Stimulated activated CD8-positive, alpha-beta memory T cell treated with anti-CD3 and anti-CD28 coated beads, Interleukin-7, amount 100 ng/mL, for 24 hours (primary cell): Measurements from ENCODE around the gene DYRK2.

Experiments used
- DNase-seq: peaks from one replicate; pipeline ENCODE4 v3.0.0-alpha.2; 2020; ENCODE audit warnings: low read depth

DYRK2 gene

GRCh38 chr12:67646775-67647174 is 1.8 kb upstream of the DYRK2 start:
- DNase-seq: no peak

DNA sequence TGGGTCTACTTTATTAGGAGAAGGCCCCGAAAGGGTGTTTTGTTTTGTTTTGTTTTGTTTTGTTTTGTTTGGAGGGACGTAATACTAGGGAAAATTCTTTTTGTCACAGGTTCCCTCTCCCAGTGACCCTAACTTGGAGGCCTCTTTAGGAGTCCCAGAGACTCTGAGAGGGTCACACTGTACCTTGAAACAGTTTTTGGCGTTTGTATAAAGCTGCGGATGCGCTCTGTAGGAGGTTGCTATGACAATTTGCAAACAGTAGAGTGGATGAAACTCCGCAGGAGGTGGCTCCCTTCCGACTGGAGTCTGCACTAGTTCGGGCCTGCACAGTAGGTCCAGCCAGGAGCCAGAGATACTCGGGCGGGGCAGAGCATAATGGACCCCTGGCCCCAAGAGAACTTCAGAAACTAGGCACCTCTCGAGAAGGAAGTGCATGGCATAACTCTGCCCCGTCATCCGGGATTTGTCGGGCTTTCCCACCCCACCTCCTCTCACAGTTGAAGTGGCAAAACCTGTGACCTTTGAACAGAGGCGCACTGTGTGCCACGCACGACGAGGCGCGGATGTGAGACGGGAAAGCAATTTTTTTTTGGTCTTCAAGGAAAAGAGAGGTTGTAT is 1.3 kb upstream of the DYRK2 start:
- no peak for DNase-seq

DNA sequence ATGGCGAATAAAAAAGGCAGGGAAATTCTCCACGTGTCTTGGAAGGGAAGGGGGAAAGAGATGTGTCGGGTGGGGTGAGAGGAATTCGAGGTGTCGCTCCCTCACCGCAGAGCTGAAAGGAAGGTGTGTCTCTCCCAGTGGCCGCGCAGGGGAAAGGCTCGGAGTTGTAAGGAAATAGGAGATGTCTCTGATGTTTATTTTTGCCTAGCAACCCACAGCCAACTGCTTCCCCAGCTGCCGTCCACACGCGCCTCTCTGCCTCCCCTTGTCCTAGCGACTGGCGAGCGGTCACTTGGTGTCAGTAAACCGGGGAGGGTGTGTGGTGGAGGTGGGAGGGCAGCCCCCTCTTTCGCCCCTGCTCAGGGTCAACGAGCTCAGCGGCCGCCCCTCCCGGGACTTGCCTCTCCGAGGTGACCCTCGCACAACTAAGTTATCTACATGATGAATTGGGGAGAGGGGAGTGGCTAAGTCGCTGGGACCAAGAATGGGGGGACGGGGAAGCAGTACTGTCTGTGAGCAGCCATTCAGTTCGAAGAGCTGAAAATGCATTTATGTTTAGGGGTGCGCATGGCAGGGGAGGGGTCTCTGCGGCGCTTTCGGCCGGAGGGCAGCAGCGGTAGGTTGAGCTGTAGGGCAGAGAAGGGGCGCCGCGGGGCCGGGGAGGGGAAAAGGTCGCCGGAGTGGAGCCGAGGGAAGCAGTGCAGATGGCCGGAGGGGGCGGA is 585 bp upstream of the DYRK2 start:
- no peak for DNase-seq

DNA sequence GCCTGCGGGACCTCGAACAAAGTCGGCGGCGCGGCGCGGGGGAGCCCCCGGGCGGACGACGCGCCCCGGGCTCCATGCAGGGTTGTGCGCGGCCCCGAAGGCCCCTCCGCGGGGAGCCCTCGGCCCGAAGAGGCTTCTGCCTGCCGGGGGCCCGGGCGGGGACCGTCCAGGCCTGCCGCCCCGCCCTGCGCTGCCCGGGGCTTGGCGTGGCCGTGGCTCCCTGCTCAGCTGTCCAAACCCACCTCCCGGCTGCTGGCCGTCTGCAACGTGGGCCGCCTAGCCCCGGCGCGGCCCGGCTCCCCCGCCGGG is 670 bp downstream of the DYRK2 start:
- DNase-seq: no peak

GRCh38 chr12:67649570-67650387 is 1.2 kb downstream of the DYRK2 start:
- DNase-seq: no peak

DNA sequence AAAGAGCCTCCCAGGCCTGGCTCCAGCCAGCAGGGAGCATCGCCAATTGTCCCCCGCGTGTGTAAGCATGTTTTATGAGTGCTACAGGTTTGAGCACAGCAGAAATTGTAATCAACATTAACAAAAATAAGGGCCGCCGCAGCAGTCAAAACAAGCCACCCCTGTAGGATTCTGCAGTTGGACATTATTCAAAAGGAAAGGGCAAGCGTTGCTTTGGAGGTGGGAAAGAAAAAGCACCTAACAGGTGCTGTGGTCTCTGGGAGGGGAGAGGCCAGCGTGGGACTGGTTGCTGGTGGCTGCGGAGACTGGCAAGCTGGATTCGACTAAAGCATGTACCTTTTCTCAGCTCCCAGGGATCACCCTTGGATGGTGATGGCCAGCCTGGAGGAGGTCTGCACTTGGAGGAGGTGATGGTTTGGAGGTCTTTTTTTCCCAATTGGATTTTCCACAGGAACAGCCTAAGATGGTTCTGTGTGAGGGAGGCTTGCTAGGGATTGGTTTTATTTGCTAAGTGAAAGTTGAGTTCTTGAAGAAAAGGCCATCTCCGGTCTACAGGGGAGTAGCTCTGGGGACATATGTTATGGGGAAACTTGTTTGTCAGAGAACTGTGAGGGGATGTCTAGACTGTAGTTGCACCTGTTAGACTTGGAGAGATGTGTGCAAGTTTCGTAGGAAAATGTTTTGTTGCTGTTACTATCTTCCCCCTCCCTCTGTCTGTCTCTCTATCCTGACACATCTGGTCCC is 2.0 kb downstream of the DYRK2 start:
- DNase-seq: no peak

DNA sequence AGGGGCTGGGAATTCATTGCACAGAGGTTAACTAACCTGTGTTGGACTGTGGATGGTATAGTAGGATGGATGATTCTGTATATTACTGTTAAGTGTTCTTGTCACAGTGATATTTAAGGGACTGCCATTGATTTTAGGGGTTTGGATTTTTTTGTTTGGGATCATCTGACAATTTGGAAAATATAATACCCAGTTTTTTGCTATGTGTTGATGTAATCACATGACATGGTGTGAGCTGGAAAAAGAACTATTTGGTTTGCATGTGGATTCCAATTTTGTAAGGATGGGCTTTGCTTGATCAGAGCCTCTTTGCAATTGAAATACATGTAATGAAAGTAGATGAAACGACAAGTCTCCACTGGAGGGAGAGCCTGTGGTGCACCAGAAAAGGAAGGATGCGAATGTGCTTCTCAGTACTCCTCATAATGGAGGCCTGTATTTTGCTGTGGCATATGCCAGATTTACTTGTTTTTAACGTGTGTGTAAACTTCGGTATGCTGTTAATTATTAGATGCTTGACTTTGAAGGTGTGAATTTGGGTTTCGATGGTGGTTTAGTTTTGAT is 2.7 kb downstream of the DYRK2 start:
- DNase-seq: no peak

- DNase-seq: no peak
Measured at GRCh38 chr12:67655829-67656228, 7.3 kb downstream of the DYRK2 start.

DNA sequence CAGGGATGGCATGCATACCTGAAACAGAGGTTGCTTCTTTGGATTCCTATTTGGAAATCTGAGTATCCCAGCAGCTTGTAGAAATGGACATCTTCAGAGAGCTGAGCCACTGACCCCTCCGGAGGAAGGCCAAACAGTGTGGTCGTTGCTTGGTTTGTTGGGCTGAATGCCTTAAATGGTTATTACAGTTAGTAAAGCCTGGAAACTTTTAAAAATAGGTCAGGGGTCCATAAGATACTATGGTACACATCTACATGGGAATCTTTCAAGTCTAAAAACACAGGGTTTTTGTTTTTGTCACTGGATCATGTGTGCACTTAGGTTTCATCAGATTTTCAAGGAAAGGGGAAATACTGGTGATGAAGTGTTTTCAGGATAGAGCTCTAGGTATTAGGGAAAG is 7.7 kb downstream of the DYRK2 start:
- DNase-seq: no peak

DNA sequence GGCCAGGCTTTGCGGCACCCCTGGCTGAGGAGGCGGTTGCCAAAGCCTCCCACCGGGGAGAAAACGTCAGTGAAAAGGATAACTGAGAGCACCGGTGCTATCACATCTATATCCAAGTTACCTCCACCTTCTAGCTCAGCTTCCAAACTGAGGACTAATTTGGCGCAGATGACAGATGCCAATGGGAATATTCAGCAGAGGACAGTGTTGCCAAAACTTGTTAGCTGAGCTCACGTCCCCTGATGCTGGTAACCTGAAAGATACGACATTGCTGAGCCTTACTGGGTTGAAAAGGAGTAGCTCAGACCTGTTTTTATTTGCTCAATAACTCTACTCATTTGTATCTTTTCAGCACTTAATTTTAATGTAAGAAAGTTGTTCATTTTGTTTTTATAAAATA is 9.9 kb downstream of the DYRK2 start:
- DNase-seq: no peak

GRCh38 chr12:67659292-67659691 is 10.7 kb downstream of the DYRK2 start:
- DNase-seq: no peak

DNA sequence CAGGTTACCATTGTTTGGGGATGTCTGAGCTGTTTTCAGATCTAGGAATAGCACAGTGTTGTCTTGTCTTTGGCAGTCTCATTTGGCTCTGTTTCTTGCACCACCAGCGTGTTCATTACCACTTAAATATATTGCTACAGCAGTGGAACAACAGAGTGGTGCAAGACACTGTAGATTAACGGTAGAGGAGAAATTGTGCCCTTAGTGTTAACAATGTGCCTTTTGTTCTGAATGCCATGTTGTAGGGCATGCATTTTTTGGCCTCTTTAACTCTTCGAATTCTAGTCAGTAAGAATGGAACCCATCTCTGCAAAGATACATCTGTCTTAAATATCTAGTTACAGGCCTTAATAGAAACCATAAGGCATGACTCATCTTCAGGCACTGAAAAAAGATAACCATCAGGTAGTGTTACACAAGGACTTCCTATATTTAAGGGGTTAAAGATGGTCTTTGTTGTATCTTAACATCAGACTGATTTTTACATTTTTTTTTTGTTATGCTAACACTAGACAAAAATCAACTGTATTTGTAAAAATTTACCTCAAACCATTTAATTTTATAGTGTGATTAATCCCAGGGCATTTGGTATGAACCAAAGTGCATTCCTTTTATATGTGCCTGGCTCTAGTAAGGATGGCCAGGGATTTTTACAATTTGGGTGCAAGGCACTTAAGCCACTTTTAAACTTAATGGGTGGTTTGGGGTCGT is 12.9 kb downstream of the DYRK2 start:
- DNase-seq: no peak

DNA sequence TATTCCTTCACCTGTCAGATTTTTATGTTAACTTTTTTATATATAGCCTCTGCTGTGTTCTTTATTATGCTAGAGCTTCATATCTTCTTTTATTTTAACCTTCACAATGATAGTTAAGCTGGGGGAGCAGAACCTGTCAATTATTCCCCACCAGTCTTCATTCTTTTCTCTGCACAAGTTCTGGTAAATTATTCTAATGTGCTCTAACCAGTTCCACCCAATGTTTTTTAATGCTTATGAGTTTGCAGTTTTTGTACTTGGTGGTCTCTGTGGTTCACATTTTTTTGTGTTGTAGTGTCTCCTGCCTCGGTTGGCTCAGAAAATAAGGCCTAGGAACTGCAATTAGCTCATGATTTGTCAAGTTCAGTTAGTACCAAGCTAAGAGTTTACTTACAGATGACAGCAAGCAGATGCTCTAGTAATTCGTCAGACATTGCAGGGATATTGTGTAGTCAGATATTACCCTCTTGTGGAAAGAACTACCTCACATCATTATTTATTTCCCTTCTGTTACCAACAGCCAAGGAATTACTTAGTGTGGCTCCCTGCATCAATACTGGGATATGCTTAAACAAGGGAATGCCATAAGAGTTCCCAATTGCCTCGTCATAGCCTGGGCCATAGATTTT is 14.5 kb downstream of the DYRK2 start:
- no peak for DNase-seq

GRCh38 chr12:67664171-67664570 is 15.6 kb downstream of the DYRK2 start:
- no peak for DNase-seq

- no peak for DNase-seq
Measured at GRCh38 chr12:67665679-67666078, 17.1 kb downstream of the DYRK2 start.

GRCh38 chr12:67666605-67667004 is 18.1 kb downstream of the DYRK2 start:
- no peak for DNase-seq

- DNase-seq: no peak
Measured at GRCh38 chr12:67667276-67668073, 18.9 kb downstream of the DYRK2 start.

DNA sequence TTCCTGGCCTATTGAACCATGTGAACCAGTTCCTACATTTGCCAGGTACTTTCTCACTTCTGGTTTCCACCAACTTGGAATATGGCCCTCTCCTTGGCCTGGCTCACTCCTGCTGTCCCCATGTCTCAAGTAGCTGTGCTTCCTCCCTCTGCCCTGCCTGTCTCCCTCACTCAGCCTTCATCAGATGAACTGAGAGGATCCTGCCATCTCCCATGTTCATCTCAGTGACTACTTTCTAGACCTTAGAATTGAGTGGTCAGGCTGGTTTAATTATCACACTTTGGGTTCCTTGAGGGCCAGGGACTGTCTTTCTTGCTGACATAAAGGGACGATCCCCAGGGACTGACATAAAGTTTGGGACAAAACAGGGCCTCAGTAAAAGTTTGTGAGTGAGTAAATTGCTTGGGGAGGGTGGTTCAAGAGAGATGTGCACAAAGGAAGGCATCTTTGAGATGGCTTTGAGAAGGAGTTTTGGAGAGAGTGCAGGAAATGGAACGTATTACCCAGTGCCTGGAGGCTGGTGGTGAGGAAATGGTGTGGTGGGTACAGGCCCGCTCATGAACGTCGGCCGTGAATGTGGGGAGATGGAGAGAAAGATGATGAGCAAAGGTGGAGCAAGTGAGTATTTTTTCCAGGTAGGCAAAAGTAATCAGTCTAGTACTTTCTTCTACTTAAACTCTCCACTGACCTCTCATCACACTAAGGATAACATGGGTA is 20.8 kb downstream of the DYRK2 start:
- no peak for DNase-seq

DNA sequence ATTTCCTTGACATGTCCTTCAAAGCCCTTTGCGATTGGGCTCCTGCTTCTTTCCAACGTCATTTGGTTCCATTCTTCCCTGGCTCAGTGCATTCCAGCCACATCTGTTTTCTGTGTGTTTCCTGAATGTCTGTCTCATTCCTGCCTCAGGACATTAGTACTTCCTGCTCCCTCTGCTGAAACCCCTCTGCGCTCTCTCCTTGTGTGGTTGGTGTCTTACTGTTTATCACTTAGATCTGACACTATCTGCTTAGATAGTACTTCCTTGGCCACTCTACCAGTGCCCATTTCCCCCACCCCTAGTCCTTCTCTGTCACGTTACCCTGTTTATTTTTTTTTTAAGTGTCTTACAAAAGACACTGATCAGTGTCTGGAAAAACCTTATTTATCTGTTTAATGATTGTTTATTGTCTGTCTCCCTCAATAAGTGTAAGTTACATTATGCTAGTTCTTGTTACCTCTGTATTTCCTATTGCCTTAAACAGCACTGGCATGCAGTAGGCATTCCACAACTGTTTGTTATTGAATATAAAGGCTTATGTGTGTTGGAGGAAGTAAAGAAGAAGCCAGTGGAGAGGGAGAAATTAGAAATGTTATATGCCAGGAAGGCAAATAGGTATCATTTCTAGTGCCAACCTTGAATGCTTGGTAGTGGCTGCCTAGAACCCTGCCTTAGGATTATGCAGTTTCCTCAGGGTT is 21.5 kb downstream of the DYRK2 start:
- no peak for DNase-seq
